ENCODE data around the gene STPG1.

Gene STPG1

GRCh38 chr1:24339996-24340395, 73.6 kb downstream of the STPG1 start:
- no peak for DNase-seq

DNA sequence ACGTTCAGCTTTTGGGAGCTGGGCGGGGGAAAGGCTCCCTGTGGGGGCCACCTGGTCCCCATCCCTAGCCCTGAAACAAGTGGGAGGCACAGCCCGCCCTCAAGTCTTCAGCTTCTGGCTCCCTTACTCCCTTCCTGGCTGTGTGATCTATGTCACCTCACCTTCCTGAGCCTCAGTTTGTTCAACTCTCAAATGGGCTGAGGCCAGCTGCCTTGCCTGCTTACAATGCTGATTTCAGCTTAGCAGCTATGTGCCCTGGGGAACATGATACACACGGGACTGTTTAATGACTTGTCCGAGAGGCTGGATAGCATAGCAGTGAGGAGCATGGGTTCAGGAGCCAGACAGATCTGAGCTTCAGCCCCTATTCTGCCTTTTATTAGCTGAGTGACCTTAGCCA, 75.1 kb downstream of the STPG1 start:
- no peak for DNase-seq

DNA sequence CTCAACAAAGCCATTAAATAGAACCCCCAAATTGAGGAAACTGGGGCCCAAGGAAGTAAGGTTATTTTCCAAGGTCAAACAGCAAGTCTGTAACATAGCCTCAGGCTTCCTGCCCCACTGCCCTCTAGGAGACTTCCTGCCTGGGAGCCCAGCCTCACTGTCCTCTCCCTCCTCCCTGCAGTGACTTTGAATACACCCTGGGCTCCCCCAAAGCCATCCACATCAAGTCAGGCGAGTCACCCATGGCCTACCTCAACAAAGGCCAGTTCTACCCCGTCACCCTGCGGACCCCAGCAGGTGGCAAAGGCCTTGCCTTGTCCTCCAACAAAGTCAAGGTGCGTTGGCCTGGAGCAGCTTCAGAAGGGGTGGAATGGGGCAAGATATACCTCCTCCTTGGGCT, 76.1 kb downstream of the STPG1 start:
- DNase-seq = no peak

DNA sequence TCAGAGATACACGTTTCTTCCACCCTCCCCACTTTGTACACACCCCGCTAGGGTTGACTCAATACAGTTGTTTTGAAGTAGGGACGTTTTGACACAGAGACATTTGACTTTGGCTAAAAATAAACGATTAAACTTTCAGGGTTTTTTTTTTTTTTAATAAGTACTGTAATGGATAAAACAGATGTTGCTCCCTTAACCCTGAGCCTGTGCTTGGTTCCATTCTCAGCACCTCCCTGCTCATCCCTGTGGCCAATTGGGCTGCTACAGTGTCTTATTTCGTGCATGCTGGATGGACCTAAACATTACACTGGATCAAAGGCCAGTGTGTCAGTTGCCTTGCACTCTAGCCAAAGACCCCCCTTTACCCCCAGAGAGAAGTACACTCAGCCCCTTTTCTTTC, 77.5 kb downstream of the STPG1 start:
- DNase-seq = no peak

GRCh38 chr1:24331961-24332673, 81.5 kb downstream of the STPG1 start:
- no peak for DNase-seq

GRCh38 chr1:24329797-24330543, 83.6 kb downstream of the STPG1 start:
- no peak for DNase-seq

GRCh38 chr1:24329331-24329730, 84.3 kb downstream of the STPG1 start:
- no peak for DNase-seq

GRCh38 chr1:24327891-24328290, 85.7 kb downstream of the STPG1 start:
- DNase-seq = no peak

DNA sequence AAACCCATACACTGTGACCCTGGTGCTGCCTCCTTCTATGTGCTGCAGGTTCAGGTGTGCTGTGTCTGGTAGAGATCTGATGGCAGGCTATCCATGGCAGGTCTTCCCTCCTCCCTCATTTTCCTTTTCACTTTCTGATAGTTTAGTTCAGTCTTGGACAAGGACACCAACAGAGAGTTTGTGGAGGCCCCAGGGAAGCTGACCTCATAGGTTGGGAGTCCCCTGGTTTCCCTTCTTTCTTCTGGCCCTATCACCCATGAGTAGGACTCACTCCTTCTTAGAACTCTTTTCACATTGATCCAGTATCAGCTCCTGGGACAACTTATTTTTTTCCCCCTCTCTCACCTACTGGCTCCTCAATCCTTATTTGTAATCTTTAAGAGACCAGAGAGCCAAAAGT, 86.1 kb downstream of the STPG1 start:
- DNase-seq = no peak

GRCh38 chr1:24325587-24326449, 87.8 kb downstream of the STPG1 start:
- DNase-seq = no peak

GRCh38 chr1:24324903-24325302, 88.7 kb downstream of the STPG1 start:
- no peak for DNase-seq

GRCh38 chr1:24323281-24323680, 90.3 kb downstream of the STPG1 start:
- no peak for DNase-seq

GRCh38 chr1:24322470-24323177, 91.0 kb downstream of the STPG1 start:
- DNase-seq = no peak

DNA sequence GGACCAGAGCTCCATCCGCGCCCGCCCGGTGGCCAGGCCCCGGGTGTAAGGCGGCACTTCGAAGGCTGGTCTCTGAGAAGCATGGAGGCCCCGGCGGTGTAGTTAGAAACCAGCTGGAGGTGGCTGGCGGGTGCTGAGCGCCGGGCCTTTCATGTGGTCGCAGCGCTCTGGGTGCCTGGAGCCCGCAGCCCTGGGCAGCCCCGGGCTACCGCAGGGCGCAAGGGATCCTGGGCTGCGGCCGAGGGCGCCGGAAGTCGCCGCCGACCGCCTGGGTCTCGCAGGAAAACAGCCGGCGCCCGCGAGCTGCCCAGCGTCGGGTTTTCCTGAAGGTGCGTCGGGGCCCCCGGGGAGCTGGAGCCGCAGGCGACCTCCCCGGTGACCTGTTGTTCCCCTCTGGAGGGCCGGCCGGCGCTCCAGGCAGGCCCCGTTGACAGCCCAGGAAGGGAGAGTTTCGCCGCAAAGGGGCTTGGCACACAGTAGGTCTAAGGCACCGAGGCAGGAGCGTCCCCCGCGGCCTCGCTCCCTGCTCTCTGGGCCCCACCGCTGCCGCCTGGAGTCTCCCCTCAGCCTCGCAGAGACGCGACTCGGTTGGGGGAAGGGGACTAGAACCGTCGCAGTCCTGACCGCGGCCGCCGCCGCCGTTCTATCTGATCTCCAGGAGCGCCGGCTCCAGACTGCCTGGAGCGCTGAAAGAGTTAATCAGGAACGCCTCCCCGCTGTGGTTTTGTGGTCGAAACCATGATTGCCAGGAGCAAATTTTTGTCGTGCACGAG, 91.7 kb downstream of the STPG1 start:
- DNase-seq = peak; percentile 84

DNA sequence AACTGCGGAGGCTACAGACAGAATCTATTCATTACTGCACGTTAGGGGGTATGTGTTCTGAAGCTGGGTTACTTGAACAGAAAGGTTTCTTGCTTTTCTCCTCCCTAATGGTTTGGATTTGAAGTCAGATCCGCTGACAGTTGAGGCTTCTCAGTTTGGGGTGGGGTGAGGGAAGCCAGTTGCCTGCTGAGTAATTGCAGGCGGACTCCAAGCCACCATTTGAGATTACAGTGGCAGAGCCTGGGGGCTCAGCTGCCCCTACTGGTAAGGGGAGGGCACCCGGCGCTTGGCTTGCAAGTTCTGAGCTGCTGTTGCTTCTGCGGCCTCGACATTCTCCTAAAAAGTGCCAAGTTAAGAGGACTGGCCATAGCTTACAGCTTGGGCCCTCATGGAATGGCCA, 92.5 kb downstream of the STPG1 start:
- peak; percentile 43 for DNase-seq

DNA sequence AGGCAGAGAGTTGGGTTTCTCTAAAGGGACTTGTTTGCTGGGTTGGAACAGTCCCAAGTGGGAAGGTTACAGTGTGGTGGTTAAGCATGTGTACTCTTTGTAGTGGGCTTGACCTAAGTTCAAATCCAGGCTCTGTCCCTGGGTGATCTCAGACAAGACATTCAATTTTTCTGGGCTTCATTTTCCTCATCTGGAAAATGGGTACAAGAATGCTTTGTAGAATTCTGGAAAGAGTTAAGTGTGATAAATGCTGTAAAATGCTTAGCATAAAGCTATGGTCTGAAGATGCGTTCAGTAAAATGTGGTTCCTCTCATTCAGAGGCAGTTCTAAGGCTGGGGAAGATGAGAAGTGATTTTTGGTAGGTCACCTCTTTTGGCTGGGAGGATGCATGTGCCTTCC, 93.6 kb downstream of the STPG1 start:
- DNase-seq = no peak

DNA sequence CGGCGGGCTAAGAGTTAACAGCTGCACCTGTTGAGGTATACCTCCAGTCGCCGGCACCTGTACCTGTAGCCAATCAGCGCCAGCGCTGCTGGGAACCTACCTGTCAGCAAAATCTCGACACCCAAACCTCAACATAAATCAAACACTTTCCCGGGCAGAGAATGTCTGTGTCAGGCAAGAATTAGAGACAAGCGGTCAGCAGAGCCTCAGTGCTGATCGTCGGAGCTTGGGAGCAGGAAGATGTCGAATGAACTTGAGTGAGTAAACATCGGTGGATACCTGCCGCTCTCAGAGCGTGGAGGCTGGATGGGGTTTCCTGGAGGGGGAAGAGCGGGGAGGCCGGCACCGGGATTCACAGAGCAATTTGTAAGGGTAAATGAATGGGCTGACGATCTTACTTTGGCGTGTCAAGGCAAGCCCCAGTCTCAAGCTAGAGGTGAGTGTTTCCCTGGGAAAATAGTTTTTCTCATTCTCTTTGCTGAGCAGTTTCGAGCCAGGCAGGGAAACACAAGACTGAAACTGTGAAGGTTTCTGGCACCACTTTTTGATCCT, 94.2 kb downstream of the STPG1 start, which contains the start of gene GRHL3:
GRHL3 (plus strand) TSS at position 46 of the 552 bp plus-strand sequence; CDS start at position 241, 195 bp downstream.
- DNase-seq = no peak

DNA sequence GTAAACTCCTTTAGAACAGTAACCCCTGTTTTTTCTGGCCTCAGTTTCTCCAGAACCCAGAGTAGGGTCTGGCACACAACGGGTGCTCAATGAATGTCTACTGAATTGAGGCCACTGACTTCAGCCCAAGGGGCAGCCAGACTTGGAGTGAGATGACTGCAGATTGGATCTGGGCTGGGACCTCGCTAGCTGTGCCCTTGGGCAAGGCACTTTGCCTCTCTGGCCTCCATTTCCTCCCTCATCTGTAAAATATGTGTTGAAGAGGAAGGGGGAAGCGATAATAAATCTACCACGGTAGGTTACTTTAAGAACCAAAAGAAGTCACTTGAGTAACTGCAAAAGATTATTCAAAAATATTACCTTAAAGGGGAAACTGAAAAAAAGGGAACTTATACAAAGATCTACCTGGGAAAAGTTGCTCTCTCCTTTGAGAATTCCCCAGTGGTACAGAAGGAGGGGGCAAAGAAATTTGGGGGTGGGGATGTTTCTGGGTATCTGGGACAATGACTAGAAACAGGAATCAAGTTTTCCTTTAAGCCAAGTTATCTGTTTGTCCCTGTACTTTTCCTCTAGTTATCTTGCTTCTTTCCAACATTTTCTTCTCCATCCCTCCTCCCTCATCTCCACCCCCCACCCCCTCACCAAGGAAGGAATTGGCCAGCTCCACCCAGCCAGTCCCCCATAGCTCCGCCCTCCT, 94.8 kb downstream of the STPG1 start:
- DNase-seq = no peak

GRCh38 chr1:24317956-24318614, 95.5 kb downstream of the STPG1 start:
- no peak for DNase-seq

DNA sequence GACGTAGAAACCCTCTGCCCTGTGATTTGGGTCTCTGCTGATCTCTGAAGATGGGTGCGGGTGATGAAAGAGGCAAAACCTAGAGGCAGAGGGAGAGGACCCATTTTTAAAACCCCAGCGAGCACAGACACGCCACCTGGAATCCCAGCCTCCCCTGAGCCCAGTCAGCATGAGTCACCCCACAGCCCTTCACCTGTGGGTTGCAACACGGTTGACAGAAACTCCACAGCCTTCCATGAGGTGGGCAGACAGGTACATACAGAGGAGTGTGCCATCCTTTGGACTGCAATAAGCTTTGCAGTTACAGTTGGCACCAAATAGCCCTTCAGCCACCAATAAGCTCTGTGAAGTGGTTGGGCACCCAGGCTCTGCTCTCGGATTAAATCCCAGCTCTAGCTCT, 96.5 kb downstream of the STPG1 start:
- DNase-seq = no peak

GRCh38 chr1:24316645-24317044, 96.9 kb downstream of the STPG1 start:
- DNase-seq = no peak

Data from activated CD4-positive, alpha-beta T cell treated with anti-CD3 and anti-CD28 coated beads, Interleukin-2, amount 50 U/mL, for 16 hours (primary cell).